HFF-Myc (cell line): ENCODE measurements around the gene TBC1D5.

Experiments used
- DNase-seq: peaks from one replicate; pipeline ENCODE4 v3.0.0-alpha.2; 2011; ENCODE audit warnings: low read depth; ENCODE audit errors: extremely low read depth
- H3K4me3 ChIP-seq: replicated peaks from 2 replicates; pipeline ENCODE4 v1.5.1; 2011; ENCODE audit warnings: low read depth, mild to moderate bottlenecking, control low read depth, low read length
- TF ChIP-seq, protein P1 (sequence below): IDR thresholded peaks from 2 replicates; pipeline ENCODE4 v1.5.1; 2012; ENCODE audit warnings: mild to moderate bottlenecking, low read depth, low read length, control low read depth; ENCODE audit errors: missing control alignments

TBC1D5 gene

GRCh38 chr3:17110660-17111396 is 631.6 kb downstream of the TBC1D5 start:
- DNase-seq: no peak
- no peak overlapping the region for H3K4me3 ChIP-seq
- TF ChIP-seq, protein P1, sequence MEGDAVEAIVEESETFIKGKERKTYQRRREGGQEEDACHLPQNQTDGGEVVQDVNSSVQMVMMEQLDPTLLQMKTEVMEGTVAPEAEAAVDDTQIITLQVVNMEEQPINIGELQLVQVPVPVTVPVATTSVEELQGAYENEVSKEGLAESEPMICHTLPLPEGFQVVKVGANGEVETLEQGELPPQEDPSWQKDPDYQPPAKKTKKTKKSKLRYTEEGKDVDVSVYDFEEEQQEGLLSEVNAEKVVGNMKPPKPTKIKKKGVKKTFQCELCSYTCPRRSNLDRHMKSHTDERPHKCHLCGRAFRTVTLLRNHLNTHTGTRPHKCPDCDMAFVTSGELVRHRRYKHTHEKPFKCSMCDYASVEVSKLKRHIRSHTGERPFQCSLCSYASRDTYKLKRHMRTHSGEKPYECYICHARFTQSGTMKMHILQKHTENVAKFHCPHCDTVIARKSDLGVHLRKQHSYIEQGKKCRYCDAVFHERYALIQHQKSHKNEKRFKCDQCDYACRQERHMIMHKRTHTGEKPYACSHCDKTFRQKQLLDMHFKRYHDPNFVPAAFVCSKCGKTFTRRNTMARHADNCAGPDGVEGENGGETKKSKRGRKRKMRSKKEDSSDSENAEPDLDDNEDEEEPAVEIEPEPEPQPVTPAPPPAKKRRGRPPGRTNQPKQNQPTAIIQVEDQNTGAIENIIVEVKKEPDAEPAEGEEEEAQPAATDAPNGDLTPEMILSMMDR: no peak
